B cell (primary cell): ENCODE measurements around the gene LRRC70. TPM values are rescaled to one million over a fixed set of nuclear protein-coding genes. Genes with fewer than 3 reads are reported as not detected.
"Not testable (repeated sequence)": the region's sequence is repeated elsewhere in the genome, so short reads cannot be mapped to it uniquely, and the experiment has no call there.

Experiments
- ATAC-seq: fragments of 200-7000 bp; cut with Tn5 transposase; one replicate; pipeline ENCODE4 v1.10.0; 2021; ENCODE audit warnings: low read depth, mild to moderate bottlenecking, moderate number of reproducible peaks, moderate library complexity
- CTCF ChIA-PET: fragments of 350-600 bp; sonication (Branson Sonifier 250); formaldehyde crosslinking; loops from one replicate; lab custom pipeline; 2021; ENCODE audit warnings: antibody characterized with exemption, inconsistent platforms; lab: Charles Lee
- POLR2A ChIA-PET: fragments of 350-600 bp; sonication (Branson Sonifier 250); formaldehyde crosslinking; loops from one replicate; lab custom pipeline; 2021; ENCODE audit warnings: antibody characterized with exemption; lab: Charles Lee
- DNase-seq: peaks from one replicate; pipeline ENCODE4 v3.0.0; 2013
- H2AFZ ChIP-seq: 2 replicates; pipeline ENCODE4 v1.6.1; 2012; ENCODE audit warnings: mild to moderate bottlenecking, low read depth, low read length; ENCODE audit not compliant: insufficient read depth, poor library complexity, severe bottlenecking
- H3K27ac ChIP-seq, 2 donors: 1 replicate in 1 of 2; 2 replicates in 1 of 2; pipeline ENCODE4 v1.5.1; 2012 to 2013; ENCODE audit warnings: low read length in 2 of 2, mild to moderate bottlenecking in 2 of 2, moderate library complexity in 1 of 2
- H3K27me3 ChIP-seq, 4 experiments: fragments of 200-600 bp in 1 of 4; sonication (generic) in 1 of 4; replicated peaks in 1 of 4; 1 replicate in 2 of 4; 2 replicates in 2 of 4; pipeline versions ENCODE4 v1.6.1 to v1.7.0; 2013 to 2016; ENCODE audit warnings: low read length in 3 of 4, mild to moderate bottlenecking in 2 of 4, mixed read lengths in 1 of 4, moderate library complexity in 1 of 4; ENCODE audit not compliant: insufficient read depth in 4 of 4, control insufficient read depth in 3 of 4; ENCODE audit errors: control extremely low read depth in 1 of 4
- H3K36me3 ChIP-seq, 2 experiments: replicated peaks in 1 of 2; 1 replicate in 1 of 2; 2 replicates in 1 of 2; pipeline versions ENCODE4 v1.6.1 to v1.7.1; 2013; ENCODE audit warnings: low read length in 1 of 2; ENCODE audit not compliant: insufficient read depth in 2 of 2, control insufficient read depth in 1 of 2; ENCODE audit errors: control extremely low read depth in 1 of 2, extremely low read depth in 1 of 2
- H3K4me1 ChIP-seq, 2 donors: fragments of 200-600 bp in 1 of 2; sonication (generic) in 1 of 2; 1 replicate in 1 of 2; 2 replicates in 1 of 2; pipeline versions ENCODE4 v1.5.1 to v1.6.1; 2013 to 2017; ENCODE audit warnings: low read length in 2 of 2; ENCODE audit not compliant: control insufficient read depth in 2 of 2, insufficient read depth in 2 of 2
- H3K4me2 ChIP-seq: replicated peaks from 2 replicates; pipeline ENCODE3; 2012; ENCODE audit warnings: mild to moderate bottlenecking, low read depth, low read length; ENCODE audit not compliant: poor library complexity, severe bottlenecking
- H3K4me3 ChIP-seq, 5 experiments: fragments of 200-600 bp in 1 of 5; sonication (generic) in 1 of 5; 1 replicate in 3 of 5; 2 replicates in 2 of 5; pipeline versions ENCODE4 v1.5.1 to v1.7.0; 2011 to 2016; ENCODE audit warnings: low read length in 4 of 5, mild to moderate bottlenecking in 4 of 5, low read depth in 2 of 5, control low read depth in 1 of 5, moderate library complexity in 1 of 5; ENCODE audit not compliant: insufficient read depth in 1 of 5; ENCODE audit errors: control extremely low read depth in 1 of 5, extremely low read depth in 1 of 5
- H3K79me2 ChIP-seq: fragments of 200-600 bp; sonication (generic); one replicate; pipeline ENCODE4 v1.6.0; 2016; ENCODE audit warnings: low read length; ENCODE audit not compliant: control insufficient read depth, insufficient read depth
- H3K9ac ChIP-seq: fragments of 200-600 bp; sonication (generic); 2 replicates; pipeline ENCODE4 v1.6.1; 2017; ENCODE audit warnings: mild to moderate bottlenecking, low read length, moderate library complexity
- H3K9me3 ChIP-seq, 3 donors: one replicate each; pipeline versions ENCODE4 v1.6.1 to v1.7.1; 2013; ENCODE audit warnings: low read length in 2 of 3; ENCODE audit not compliant: control insufficient read depth in 2 of 3, insufficient read depth in 1 of 3; ENCODE audit errors: control extremely low read depth in 1 of 3
- H4K20me1 ChIP-seq: 2 replicates; pipeline ENCODE4 v1.6.0; 2012; ENCODE audit warnings: mild to moderate bottlenecking, low read length; ENCODE audit not compliant: insufficient read depth, control insufficient read depth, poor library complexity, severe bottlenecking
- H3K27ac Mint-ChIP-seq: one replicate; pipeline ENCODE4 v1.8.0; 2021; ENCODE audit warnings: mixed read lengths
- H3K27me3 Mint-ChIP-seq: one replicate; pipeline ENCODE4 v1.8.0; 2021; ENCODE audit warnings: mixed read lengths
- H3K4me1 Mint-ChIP-seq: one replicate; pipeline ENCODE4 v1.8.0; 2021; ENCODE audit warnings: mixed read lengths
- H3K4me3 Mint-ChIP-seq: one replicate; pipeline ENCODE4 v1.8.0; 2021; ENCODE audit warnings: mixed read lengths
- H3K9me3 Mint-ChIP-seq: one replicate; pipeline ENCODE4 v1.8.0; 2022; ENCODE audit warnings: mixed read lengths; ENCODE audit not compliant: insufficient read depth
- EZH2 ChIP-seq: IDR thresholded peaks from 2 replicates; pipeline ENCODE4 v1.6.1; 2012; ENCODE audit warnings: borderline replicate concordance, low read depth, mild to moderate bottlenecking, moderate library complexity, low read length; ENCODE audit not compliant: insufficient read depth, poor library complexity, severe bottlenecking
- WGBS: methylation state at CpG from one replicate; pipeline ENCODE4 v1.1.5; 2013; ENCODE audit warnings: missing lambda C conversion rate; ENCODE audit not compliant: insufficient coverage; 5-methylcytosine and 5-hydroxymethylcytosine counted together
- intact Hi-C: fragments of 100-400 bp; cut with micrococcal nuclease; formaldehyde crosslinking; loops from one replicate; pipeline ENCODE4 v1.10.0; 2022
- polyA plus RNA-seq: library from polyadenylated mRNA; depleted of rRNA; stranded (reverse); fragments of >200 nt; gene quantifications from 2 replicates; pipeline ENCODE4 v1.2.3, GENCODE V29; 2012
- total RNA-seq, 2 donors: library from RNA; stranded (reverse); fragments of 120-200 nt in 1 of 2; gene quantifications; 1 replicate in 1 of 2; 2 replicates in 1 of 2; pipeline versions ENCODE4 v1.2.3 to v1.2.4, GENCODE V29; 2013 to 2022
- TF ChIP-seq, protein P1 (sequence below): fragments of 200-600 bp; IDR thresholded peaks from one replicate; pipeline ENCODE4 v1.8.0; 2022; ENCODE audit warnings: antibody characterized with exemption, mild to moderate bottlenecking

Gene LRRC70
- total and polyA plus RNA-seq, 2 donors (not counting 1 experiment from before 2014, with no cell fraction given), result 2.3 to 3.3 TPM

DNA sequence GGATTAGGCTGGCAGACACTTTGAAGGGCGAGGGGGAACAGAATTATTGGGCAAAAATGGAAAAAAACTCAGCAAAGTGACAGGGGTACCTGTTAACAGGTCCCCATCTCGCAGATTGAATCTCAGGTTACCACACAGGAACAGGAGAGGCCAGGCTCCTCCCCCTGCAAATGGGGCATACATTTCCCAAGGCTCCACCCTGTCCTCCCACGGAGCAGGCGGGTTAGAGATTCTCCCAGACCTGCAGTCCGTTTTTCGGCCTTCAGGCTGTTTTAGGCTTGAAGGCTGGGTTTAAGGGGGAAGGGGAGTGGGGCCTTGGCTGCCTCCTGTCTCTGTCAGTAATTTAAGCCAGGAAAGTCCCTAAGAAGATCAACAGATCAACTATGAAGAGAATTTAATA lies 42.7 kb downstream of the LRRC70 start:
- no peak overlapping the region for H2AFZ ChIP-seq
- CTCF ChIA-PET, result interaction anchor here (0.7 kb wide), 1 partner anchor 158 kb away, joined by 3 read pairs; no protein-coding TSS in a partner anchor
- POLR2A ChIA-PET, result no interaction called here
- no peaks in the 10 kb centered on the region for H3K4me1 Mint-ChIP-seq
- 100% methylated on average over 2 of the region's 6 CpGs for WGBS
- no peak for DNase-seq
- H3K4me1 ChIP-seq, result no peaks in the 10 kb centered on the region
- H3K27me3 ChIP-seq, result no peaks in the 10 kb centered on the region
- H3K27ac Mint-ChIP-seq, result no peak overlapping the region
- H4K20me1 ChIP-seq, result no peaks in the 10 kb centered on the region
- TF ChIP-seq, protein P1, sequence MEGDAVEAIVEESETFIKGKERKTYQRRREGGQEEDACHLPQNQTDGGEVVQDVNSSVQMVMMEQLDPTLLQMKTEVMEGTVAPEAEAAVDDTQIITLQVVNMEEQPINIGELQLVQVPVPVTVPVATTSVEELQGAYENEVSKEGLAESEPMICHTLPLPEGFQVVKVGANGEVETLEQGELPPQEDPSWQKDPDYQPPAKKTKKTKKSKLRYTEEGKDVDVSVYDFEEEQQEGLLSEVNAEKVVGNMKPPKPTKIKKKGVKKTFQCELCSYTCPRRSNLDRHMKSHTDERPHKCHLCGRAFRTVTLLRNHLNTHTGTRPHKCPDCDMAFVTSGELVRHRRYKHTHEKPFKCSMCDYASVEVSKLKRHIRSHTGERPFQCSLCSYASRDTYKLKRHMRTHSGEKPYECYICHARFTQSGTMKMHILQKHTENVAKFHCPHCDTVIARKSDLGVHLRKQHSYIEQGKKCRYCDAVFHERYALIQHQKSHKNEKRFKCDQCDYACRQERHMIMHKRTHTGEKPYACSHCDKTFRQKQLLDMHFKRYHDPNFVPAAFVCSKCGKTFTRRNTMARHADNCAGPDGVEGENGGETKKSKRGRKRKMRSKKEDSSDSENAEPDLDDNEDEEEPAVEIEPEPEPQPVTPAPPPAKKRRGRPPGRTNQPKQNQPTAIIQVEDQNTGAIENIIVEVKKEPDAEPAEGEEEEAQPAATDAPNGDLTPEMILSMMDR, result no peak
- no peak for TF ChIP-seq EZH2
- no peak overlapping the region for H3K4me3 Mint-ChIP-seq
- no peaks in the 10 kb centered on the region for H3K9me3 Mint-ChIP-seq
- H3K79me2 ChIP-seq, result no peaks in the 10 kb centered on the region
- no peak for ATAC-seq
- no peak overlapping the region for H3K4me2 ChIP-seq
- no peaks in the 10 kb centered on the region for H3K9me3 ChIP-seq
- H3K36me3 ChIP-seq, result no peaks in the 10 kb centered on the region
- H3K27me3 Mint-ChIP-seq, result no peaks in the 10 kb centered on the region
- intact Hi-C loops, result no loop called here
- H3K27ac ChIP-seq, result no peak overlapping the region
- H3K4me3 ChIP-seq, result no peak overlapping the region
- H3K9ac ChIP-seq, result no peak overlapping the region

DNA sequence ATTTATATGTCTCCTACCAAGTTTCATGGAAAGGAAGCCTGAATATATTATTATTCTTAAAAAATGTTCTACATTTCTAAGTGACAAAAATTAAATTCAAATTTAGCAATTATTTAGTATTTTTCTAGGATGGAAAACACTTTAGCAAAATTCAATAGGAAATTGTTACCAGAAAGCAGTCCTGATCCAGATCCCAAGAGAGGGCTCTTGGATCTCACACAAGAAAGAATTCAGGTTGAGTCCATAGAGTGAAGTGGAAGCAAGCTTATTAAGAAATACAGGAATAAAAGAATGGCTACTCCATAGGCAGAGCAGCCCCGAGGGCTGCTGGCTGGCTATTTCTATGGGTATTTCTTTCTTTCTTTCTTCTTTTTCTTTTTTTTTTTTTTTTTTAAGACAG lies 44.7 kb downstream of the LRRC70 start:
- Mint-ChIP-seq H3K27ac (no peak overlapping the region), H3K27me3 (no peaks in the 10 kb centered on the region), H3K9me3 (no peaks in the 10 kb centered on the region), H3K4me1 (no peaks in the 10 kb centered on the region), H3K4me3 (no peak overlapping the region)
- H3K9ac ChIP-seq, result no peak overlapping the region
- intact Hi-C loops, result no loop called here
- no peaks in the 10 kb centered on the region for H3K4me1 ChIP-seq
- DNase-seq (no peak), ATAC-seq (no peak)
- no peaks in the 10 kb centered on the region for H3K36me3 ChIP-seq
- H3K79me2 ChIP-seq, result no peaks in the 10 kb centered on the region
- no peak overlapping the region for H3K4me2 ChIP-seq
- H3K4me3 ChIP-seq, result no peak overlapping the region
- H3K27me3 ChIP-seq, result no peaks in the 10 kb centered on the region
- no peak for TF ChIP-seq EZH2
- TF ChIP-seq, protein P1, result no peak
- no peak overlapping the region for H3K27ac ChIP-seq
- no peaks in the 10 kb centered on the region for H3K9me3 ChIP-seq
- no CpG with 5 or more reads among the region's 1 CpG for WGBS
- H4K20me1 ChIP-seq, result no peaks in the 10 kb centered on the region
- CTCF ChIA-PET, result no interaction called here
- POLR2A ChIA-PET, result no interaction called here
- H2AFZ ChIP-seq, result no peak overlapping the region

DNA sequence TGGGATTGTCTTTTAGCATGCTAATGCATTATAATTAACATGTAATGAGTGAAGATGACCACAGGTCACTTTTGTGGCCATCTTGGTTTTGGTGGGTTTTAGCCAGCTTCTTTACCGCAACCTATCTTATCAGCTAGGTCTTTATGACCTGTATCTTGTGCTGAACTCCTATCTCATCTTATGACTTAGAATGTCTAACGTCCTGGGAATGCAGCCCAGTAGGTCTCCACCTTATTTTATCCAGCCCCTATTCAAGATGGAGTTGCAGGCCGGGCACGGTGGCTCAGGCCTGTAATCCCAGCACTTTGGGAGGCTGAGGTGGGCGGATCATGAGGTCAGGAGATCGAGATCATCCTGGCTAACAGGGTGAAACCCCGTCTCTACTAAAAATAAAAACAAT lies 45.8 kb downstream of the LRRC70 start:
- H3K27ac Mint-ChIP-seq, H3K36me3 ChIP-seq, H3K4me3 Mint-ChIP-seq, H3K27ac ChIP-seq, H3K4me3 ChIP-seq, intact Hi-C loops, ATAC-seq, H4K20me1 ChIP-seq, H3K9ac ChIP-seq, H3K4me1 ChIP-seq, DNase-seq, H3K79me2 ChIP-seq, CTCF ChIA-PET, H3K4me1 Mint-ChIP-seq, H3K27me3 Mint-ChIP-seq, H3K9me3 ChIP-seq, POLR2A ChIA-PET, H2AFZ ChIP-seq, H3K9me3 Mint-ChIP-seq, H3K27me3 ChIP-seq, H3K4me2 ChIP-seq: not testable (repeated sequence)
- 92% methylated on average over 5 of the region's 7 CpGs for WGBS
